Testis (tissue), 2 donors: ENCODE results near the gene KIF6.

Experiments
- POLR2A ChIP-seq: fragments of 450-650 bp; IDR thresholded peaks from one replicate; pipeline ENCODE4 v1.6.1; 2017; ENCODE audit warnings: antibody characterized with exemption, mild to moderate bottlenecking, moderate library complexity
- TF ChIP-seq, protein P1 (sequence below), 3 experiments: fragments of 450-650 bp in 2 of 3; fragments of 200-600 bp in 1 of 3; sonication (generic) in 1 of 3; IDR thresholded peaks; one replicate each; pipeline ENCODE4 v1.5.1; 2016 to 2019; ENCODE audit warnings: antibody characterized with exemption in 3 of 3, mild to moderate bottlenecking in 2 of 3, moderate library complexity in 1 of 3

DNA sequence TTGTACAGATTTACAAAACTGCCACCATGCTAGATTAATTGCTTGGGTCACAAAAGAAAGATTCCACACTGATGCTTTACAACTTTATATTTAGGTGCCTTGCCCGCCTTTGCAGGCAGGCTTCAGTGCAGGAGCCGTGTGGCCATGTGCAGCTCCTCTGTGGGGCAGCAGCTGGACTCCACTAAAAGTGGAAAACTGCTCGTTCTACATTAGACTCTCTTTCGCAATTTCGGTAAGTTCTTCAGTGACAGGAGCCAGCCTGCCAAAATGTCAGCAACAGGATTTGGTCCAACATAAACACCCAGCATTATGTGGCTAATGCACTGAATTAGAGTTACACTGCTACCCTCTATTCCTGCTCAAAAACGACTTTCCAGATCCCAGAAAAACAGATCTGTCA lies 228.3 kb downstream of the KIF6 start:
- TF ChIP-seq, protein P1, sequence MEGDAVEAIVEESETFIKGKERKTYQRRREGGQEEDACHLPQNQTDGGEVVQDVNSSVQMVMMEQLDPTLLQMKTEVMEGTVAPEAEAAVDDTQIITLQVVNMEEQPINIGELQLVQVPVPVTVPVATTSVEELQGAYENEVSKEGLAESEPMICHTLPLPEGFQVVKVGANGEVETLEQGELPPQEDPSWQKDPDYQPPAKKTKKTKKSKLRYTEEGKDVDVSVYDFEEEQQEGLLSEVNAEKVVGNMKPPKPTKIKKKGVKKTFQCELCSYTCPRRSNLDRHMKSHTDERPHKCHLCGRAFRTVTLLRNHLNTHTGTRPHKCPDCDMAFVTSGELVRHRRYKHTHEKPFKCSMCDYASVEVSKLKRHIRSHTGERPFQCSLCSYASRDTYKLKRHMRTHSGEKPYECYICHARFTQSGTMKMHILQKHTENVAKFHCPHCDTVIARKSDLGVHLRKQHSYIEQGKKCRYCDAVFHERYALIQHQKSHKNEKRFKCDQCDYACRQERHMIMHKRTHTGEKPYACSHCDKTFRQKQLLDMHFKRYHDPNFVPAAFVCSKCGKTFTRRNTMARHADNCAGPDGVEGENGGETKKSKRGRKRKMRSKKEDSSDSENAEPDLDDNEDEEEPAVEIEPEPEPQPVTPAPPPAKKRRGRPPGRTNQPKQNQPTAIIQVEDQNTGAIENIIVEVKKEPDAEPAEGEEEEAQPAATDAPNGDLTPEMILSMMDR (IDR thresholded peaks at IDR 0.05), result no peak
- TF ChIP-seq POLR2A, result no peak
